Activated CD4-positive, alpha-beta memory T cell treated with anti-CD3 and anti-CD28 coated beads, Interleukin-2, amount 10 ng/mL, durations not matched to agents 7 days and 5 days (primary cell): ENCODE data around the gene ATXN7L1. TPM values are rescaled to one million over a fixed set of nuclear protein-coding genes. Genes with fewer than 3 reads are reported as not detected.
"Not testable (repeated sequence)": the region's sequence is repeated elsewhere in the genome, so short reads cannot be mapped to it uniquely, and the experiment has no call there.

Source experiments
- CTCF ChIA-PET: fragments of 350-600 bp; sonication (Branson Sonifier 250); formaldehyde crosslinking; loops from one replicate; lab custom pipeline; 2021; ENCODE audit warnings: antibody characterized with exemption, inconsistent platforms; lab: Charles Lee
- POLR2A ChIA-PET: fragments of 350-600 bp; sonication (Branson Sonifier 250); formaldehyde crosslinking; loops from one replicate; lab custom pipeline; 2021; ENCODE audit warnings: antibody characterized with exemption; lab: Charles Lee
- DNase-seq: peaks from one replicate; pipeline ENCODE4 v3.0.0-alpha.2; 2020
- H3K27ac Mint-ChIP-seq: one replicate; pipeline ENCODE4 v1.8.0; 2021; ENCODE audit warnings: mild to moderate bottlenecking, mixed read lengths
- H3K27me3 Mint-ChIP-seq: one replicate; pipeline ENCODE4 v1.8.0; 2021; ENCODE audit warnings: mixed read lengths
- H3K36me3 Mint-ChIP-seq: one replicate; pipeline ENCODE4 v1.8.0; 2021; ENCODE audit warnings: low read depth, mixed read lengths
- H3K4me1 Mint-ChIP-seq: one replicate; pipeline ENCODE4 v1.8.0; 2021; ENCODE audit warnings: mixed read lengths
- H3K4me3 Mint-ChIP-seq: one replicate; pipeline ENCODE4 v1.8.0; 2021; ENCODE audit warnings: mild to moderate bottlenecking, mixed read lengths
- H3K9me3 Mint-ChIP-seq: one replicate; pipeline ENCODE4 v1.8.0; 2021; ENCODE audit warnings: mixed read lengths
- total RNA-seq, 2 experiments: library from RNA; stranded (reverse); gene quantifications; one replicate each; pipeline ENCODE4 v1.2.3, GENCODE V29; 2021

The ATXN7L1 gene
- total RNA-seq, 2 experiments from 2014 or later: 27.1 to 28.1 TPM

DNA sequence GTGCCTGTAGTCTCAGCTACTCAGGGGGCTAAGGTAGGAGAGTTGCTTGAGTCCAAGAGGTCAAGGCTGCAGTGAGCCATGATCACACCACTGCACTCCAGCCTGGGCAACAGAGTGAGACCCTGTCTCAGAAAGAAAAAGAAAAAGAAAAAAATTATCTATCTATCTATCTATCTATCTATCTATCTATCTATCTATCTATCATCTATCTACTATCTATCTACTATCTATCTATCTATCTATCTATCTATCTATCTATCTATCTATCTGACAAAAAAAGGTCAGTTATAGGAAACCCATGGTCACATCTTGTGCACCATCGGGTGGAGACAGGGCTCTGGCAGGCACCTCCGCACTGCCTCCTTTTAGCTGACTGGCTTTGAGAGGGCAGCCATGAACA is 85.9 kb downstream of the ATXN7L1 start:
- DNase-seq, H3K4me3 Mint-ChIP-seq, POLR2A ChIA-PET, H3K27ac Mint-ChIP-seq, H3K9me3 Mint-ChIP-seq, H3K27me3 Mint-ChIP-seq, CTCF ChIA-PET, H3K36me3 Mint-ChIP-seq, H3K4me1 Mint-ChIP-seq: not testable (repeated sequence)

GRCh38 chr7:105788816-105789349 is 87.5 kb downstream of the ATXN7L1 start:
- no peak for DNase-seq
- CTCF ChIA-PET: no interaction called here
- no peak overlapping the region for H3K27ac Mint-ChIP-seq

GRCh38 chr7:105788356-105788755 is 88.0 kb downstream of the ATXN7L1 start:
- H3K4me3 Mint-ChIP-seq: no peak overlapping the region
- H3K4me1 Mint-ChIP-seq: peaks cover under 1% of the 10 kb centered on the region
- POLR2A ChIA-PET: no interaction called here
- H3K27ac Mint-ChIP-seq: no peak overlapping the region
- CTCF ChIA-PET: no interaction called here
- H3K36me3 Mint-ChIP-seq: no peaks in the 10 kb centered on the region
- DNase-seq: no peak
- peaks cover 17% of the 10 kb centered on the region for H3K27me3 Mint-ChIP-seq
- H3K9me3 Mint-ChIP-seq: no peaks in the 10 kb centered on the region

More at GRCh38 chr7:105788816-105789349, 87.5 kb downstream of the ATXN7L1 start:
- Mint-ChIP-seq H3K27me3 (peaks cover 17% of the 10 kb centered on the region), H3K4me3 (no peak overlapping the region), H3K4me1 (no peaks in the 10 kb centered on the region), H3K36me3 (no peaks in the 10 kb centered on the region), H3K9me3 (no peaks in the 10 kb centered on the region)
- POLR2A ChIA-PET: no interaction called here

DNA sequence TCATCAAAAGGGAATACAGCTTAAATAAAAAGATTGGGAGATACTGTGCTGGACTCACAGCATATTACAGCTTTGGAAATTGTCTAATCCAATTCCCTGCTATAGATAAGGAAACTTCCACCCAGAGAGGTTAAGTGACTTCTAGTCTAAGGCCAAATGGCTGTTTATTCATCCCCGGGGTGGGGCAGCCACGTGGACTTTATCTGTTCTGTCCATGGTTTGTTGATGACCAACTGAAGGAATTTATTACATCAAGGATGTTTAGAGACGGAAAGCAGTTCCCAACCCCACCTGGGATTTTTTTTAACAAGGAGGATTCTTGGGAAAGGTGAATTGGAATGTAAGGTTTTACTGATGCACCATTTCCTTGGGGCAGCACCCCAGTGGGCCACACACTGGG is 88.6 kb downstream of the ATXN7L1 start:
- no peak for DNase-seq
- ChIA-PET POLR2A (no interaction called here), CTCF (interaction anchor here (1.7 kb wide), 1 partner anchor 17 kb away, joined by 3 read pairs; no protein-coding TSS in a partner anchor)
- Mint-ChIP-seq H3K27ac (no peak overlapping the region), H3K36me3 (no peaks in the 10 kb centered on the region), H3K9me3 (no peaks in the 10 kb centered on the region), H3K4me3 (no peak overlapping the region), H3K4me1 (peaks cover 6% of the 10 kb centered on the region), H3K27me3 (peaks cover 17% of the 10 kb centered on the region)

DNA sequence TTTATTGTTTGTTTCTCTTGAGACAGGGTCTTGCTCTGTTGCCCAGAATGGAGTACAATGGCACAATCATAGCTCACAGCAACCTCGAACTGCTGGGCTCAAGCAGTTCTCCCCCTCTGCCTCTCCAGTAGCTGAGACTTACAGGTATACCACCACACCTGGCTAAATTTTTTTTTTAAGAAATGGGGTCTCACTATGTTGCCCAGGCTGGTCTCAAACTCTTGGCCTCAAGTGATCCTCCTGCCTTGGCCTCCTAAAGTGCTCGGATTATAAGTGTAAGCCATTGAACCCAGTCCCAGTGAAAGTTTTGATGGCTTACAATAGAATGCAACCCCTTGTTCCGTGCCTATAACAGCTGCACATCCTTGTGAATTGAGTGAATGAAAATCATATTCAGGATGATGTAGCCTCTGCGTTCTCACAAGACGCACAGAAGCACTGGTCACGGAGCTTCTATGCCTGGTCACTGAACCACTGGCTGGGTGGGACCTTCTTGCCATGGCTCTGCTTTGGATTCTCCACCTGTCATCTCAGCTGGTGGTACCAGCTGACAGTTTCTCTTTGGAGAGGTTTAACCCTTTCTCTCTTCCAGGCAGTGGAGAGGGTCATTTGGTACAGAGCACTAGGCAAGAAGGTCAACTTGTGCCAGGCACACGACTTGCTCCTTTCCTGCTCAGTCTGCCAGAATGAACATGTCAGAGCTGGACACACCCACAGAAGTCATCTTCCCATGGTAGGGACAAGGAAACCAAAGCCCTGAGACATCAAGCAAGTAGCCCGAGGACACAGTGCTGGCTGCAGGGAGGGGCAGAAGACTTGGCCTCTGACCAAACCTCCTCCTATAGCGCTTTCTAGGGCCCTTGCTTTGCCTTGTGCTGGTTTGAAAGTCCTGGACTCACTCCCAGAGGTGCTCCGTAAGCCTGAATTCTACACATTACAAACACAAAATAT is 89.6 kb downstream of the ATXN7L1 start:
- peaks cover 13% of the 10 kb centered on the region for H3K4me1 Mint-ChIP-seq
- CTCF ChIA-PET: interaction anchor here (1.1 to 1.7 kb wide), 2 partner anchors 18 to 130 kb away, joined by 3 read pairs; no protein-coding TSS in a partner anchor
- POLR2A ChIA-PET: no interaction called here
- no peak overlapping the region for H3K27ac Mint-ChIP-seq
- no peaks in the 10 kb centered on the region for H3K9me3 Mint-ChIP-seq
- H3K36me3 Mint-ChIP-seq: no peaks in the 10 kb centered on the region
- H3K4me3 Mint-ChIP-seq: no peak overlapping the region
- peaks cover 20% of the 10 kb centered on the region for H3K27me3 Mint-ChIP-seq
- no peak for DNase-seq

DNA sequence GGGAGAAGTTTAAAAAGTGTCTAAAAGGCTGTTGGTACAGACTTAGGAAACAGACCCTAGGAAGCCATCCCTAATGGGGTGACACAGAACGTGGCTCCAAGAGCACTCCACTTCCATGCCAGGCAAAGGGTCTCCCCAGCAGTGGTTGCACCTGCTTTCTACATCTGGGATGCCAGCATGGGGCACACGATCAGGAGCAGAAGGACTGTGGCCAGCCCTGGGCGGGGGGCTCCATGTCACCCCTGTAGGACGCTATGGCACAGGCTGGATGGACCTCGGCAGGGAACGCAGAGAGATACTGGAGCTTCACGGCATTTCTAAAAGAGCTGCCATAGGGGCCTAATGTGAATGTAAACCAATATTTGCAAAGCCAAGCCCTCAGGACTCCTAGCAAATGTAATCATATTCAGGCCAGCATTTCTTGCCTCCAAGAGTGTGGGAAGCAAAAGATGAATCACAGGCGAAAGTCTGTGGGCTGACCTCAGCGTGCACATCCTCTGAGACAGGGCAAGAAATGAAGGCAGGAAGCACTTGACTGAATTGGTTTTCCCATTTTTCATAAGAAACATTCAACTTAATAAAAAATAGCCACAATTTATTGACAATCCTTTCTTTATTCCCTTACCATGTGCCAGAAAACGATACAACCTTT is 93.9 kb downstream of the ATXN7L1 start:
- Mint-ChIP-seq H3K9me3 (no peaks in the 10 kb centered on the region), H3K36me3 (peaks cover 2% of the 10 kb centered on the region), H3K27ac (no peak overlapping the region), H3K4me3 (no peak overlapping the region), H3K27me3 (peaks cover 46% of the 10 kb centered on the region), H3K4me1 (peaks cover 13% of the 10 kb centered on the region)
- CTCF ChIA-PET: interaction anchor here (0.9 to 1.4 kb wide), 5 partner anchors 9 to 94 kb away, joined by 3 to 5 read pairs (median 4); partner anchors contain the start of gene ATXN7L1
- POLR2A ChIA-PET: interaction anchor here (1.2 kb wide), 1 partner anchor 22 kb away, joined by 4 read pairs; no protein-coding TSS in a partner anchor
- peak; percentile 59 for DNase-seq

DNA sequence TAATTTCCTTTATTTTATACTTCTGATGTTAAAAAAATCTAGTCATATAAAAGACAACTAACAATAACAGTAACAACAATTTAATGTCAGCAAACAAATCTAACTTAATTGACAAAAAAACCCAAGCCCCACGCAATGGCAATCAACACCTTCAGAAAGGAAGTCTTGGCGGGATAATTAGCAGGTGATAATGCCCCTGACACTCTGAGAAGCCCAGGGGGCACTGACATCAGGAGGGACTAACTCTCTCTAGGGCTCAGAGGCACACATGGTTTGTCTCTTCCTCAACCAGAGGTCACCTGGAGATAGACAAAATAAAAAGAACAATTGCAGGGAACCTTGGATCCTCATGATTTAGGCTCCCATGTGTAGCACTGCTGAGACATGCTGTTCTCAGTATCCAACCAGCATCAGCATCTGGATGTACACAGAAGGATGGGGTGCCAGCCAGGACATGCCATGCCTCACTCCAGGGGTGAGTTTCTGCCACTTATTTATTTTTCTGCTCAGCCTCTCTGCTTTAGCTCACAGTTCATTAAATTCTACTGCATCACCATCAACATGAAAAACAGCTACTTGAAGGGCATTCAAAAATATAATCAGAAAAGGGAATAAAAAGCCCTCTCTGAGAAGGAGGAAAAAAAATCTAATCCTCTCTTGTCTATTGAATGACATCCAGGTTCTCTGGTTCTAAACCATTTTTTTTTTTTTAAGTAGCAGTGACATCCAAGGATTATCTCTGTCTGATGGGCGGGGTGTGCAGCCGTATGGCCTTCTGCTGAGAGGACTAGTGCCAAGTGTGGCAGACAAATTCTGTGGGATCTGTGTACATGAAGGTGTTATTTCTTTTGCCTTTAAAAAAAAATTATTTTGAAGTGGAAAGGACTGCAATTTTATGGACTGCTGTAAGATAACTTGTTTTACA is 96.3 kb downstream of the ATXN7L1 start:
- H3K27ac Mint-ChIP-seq: no peak overlapping the region
- no peak overlapping the region for H3K4me3 Mint-ChIP-seq
- H3K36me3 Mint-ChIP-seq: peaks cover 4% of the 10 kb centered on the region
- DNase-seq: no peak
- no peaks in the 10 kb centered on the region for H3K9me3 Mint-ChIP-seq
- H3K27me3 Mint-ChIP-seq: peaks cover 41% of the 10 kb centered on the region
- CTCF ChIA-PET: no interaction called here
- H3K4me1 Mint-ChIP-seq: peaks cover 13% of the 10 kb centered on the region
- POLR2A ChIA-PET: no interaction called here

- no peak for DNase-seq
- peaks cover 34% of the 10 kb centered on the region for H3K27me3 Mint-ChIP-seq
- no peak overlapping the region for H3K27ac Mint-ChIP-seq
- peaks cover 13% of the 10 kb centered on the region for H3K4me1 Mint-ChIP-seq
- no peak overlapping the region for H3K4me3 Mint-ChIP-seq
- POLR2A ChIA-PET: no interaction called here
- H3K36me3 Mint-ChIP-seq: peaks cover 4% of the 10 kb centered on the region
- CTCF ChIA-PET: interaction anchor here (1.1 kb wide), 1 partner anchor 18 kb away, joined by 3 read pairs; no protein-coding TSS in a partner anchor
- no peaks in the 10 kb centered on the region for H3K9me3 Mint-ChIP-seq
Measured at GRCh38 chr7:105778956-105779355, 97.4 kb downstream of the ATXN7L1 start.

GRCh38 chr7:105776986-105777910 is 99.2 kb downstream of the ATXN7L1 start:
- CTCF ChIA-PET: interaction anchor here (0.9 to 1.1 kb wide), 2 partner anchors 17 kb away, joined by 3 read pairs; no protein-coding TSS in a partner anchor
- DNase-seq: no peak
- H3K4me1 Mint-ChIP-seq: peaks cover under 1% of the 10 kb centered on the region
- peaks cover 34% of the 10 kb centered on the region for H3K27me3 Mint-ChIP-seq
- H3K27ac Mint-ChIP-seq: no peak overlapping the region
- no peak overlapping the region for H3K4me3 Mint-ChIP-seq
- H3K9me3 Mint-ChIP-seq: no peaks in the 10 kb centered on the region
- POLR2A ChIA-PET: no interaction called here
- H3K36me3 Mint-ChIP-seq: peaks cover 4% of the 10 kb centered on the region

DNA sequence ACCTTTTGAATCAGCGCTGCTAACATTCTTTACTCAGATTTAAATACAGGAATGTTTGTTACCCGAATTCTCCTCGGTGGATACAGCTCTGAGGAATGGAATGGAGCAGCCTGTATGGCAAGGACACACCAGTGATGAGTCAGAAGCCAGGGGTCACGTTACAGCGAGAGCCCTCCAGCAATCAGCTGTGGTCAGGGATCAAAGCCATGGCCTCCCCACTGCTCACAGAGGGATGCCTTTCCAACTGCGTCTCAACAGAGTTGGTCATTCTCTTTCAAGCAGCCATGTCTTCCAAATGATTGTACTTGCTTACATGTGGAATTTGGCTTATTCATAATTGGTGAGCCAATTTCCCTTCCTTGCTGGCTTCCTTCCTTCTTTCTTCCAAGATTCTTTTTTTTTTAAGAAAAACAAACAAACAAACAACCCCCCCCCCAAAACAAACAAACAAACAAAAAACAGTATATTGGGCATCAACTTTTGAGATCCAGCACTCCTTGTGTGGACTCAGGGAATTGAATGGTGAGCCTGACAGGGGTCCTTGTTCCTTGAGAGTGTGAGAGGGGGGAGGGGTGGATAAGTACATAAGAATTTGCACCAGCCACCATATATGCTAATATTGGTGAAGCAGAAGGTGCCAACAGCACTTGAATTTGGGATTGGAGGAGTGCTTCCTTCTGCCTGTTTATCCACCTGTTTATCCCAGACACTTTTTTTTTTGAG is 100.2 kb downstream of the ATXN7L1 start:
- Mint-ChIP-seq H3K36me3 (peaks cover 4% of the 10 kb centered on the region), H3K4me1 (no peaks in the 10 kb centered on the region), H3K9me3 (no peaks in the 10 kb centered on the region), H3K27me3 (peaks cover 27% of the 10 kb centered on the region), H3K27ac (no peak overlapping the region), H3K4me3 (no peak overlapping the region)
- POLR2A ChIA-PET: interaction anchor here (1.1 kb wide), 1 partner anchor 86 kb away, joined by 3 read pairs; no protein-coding TSS in a partner anchor
- DNase-seq: no peak
- CTCF ChIA-PET: interaction anchor here (1.5 kb wide), 1 partner anchor 15 kb away, joined by 6 read pairs; no protein-coding TSS in a partner anchor

DNA sequence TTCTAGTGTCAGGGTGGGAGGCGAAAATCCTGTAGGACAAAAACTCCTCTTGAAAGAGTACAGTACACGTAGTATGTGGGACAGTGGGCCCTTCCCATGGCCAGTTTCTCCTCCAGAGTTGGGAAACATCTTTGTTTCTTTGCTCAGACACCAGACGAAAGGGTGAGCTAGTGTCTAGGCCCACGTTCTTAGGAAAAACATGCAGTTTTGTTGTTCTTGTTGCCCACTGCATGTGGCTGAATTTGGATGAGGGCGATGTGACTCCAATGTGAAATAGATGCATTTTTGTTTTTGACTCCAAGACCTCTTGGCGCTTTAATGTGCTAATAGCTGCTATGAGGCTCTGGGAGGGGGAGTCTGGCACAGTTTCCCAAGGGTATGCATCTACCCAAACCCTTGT is 100.8 kb downstream of the ATXN7L1 start:
- ChIA-PET CTCF (interaction anchor here (1.5 kb wide), 1 partner anchor 14 kb away, joined by 6 read pairs; no protein-coding TSS in a partner anchor), POLR2A (interaction anchor here (1.1 kb wide), 1 partner anchor 85 kb away, joined by 3 read pairs; no protein-coding TSS in a partner anchor)
- Mint-ChIP-seq H3K27ac (no peak overlapping the region), H3K27me3 (peaks cover 25% of the 10 kb centered on the region), H3K4me3 (no peak overlapping the region), H3K9me3 (no peaks in the 10 kb centered on the region), H3K36me3 (peaks cover 4% of the 10 kb centered on the region), H3K4me1 (no peaks in the 10 kb centered on the region)
- DNase-seq: no peak
